ENCODE data around the gene TBXAS1.

The TBXAS1 gene

DNA sequence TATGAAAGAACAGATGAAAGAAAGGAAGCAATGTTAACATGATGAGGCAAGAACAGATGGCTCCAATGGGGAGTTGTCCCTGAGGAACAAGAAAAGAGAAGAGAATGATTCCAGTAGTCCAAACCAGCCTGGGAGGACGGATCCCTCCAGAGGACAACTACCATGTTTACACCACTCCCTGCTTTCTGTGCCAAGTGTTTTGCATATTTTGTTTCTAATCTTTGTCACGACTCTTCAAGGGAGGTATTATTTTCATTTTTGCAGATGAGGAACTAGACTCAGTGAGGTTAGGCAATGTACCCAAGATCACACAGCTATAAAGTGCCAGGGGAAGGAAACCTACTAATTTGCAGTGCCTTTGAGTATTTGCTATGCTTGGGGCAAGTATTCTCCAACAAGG lies 117.5 kb downstream of the TBXAS1 start:
- DNase-seq: no peak

DNA sequence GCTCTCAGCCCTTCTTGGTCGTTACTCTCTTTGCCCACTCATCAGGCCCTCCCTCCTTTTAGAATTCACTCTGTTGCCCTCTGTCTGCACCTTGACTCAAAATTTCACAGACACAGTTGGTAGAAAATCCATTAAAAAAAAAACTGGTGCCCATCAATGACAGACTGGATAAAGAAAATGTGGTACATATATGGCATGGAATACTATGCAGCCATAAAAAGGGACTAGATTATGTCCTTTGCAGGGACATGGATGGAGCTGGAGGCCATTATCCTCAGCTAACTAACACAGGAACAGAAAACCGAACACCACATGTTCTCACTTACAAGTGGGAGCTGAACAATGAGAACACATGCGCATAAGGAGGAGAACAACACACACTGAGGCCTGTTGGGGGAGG lies 118.0 kb downstream of the TBXAS1 start:
- no peak for DNase-seq

DNA sequence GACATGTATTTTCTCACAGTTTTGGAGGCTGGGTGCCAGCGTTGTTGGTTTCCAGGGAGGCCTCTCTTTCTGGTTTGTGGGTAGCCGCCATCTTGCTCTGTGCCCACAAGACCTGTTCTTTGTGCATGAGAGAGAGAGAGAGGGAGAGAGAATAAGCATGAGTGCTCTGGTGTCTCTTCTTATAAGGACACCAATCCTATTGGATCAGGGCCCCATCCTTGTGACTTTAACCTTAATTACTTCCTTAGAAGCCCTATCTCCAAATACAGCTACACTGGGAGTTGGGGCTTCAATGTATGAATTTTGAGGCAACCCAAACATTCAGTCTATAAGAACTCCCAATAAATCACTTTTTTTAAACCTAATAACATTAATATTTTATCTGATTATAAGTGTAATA lies 119.1 kb downstream of the TBXAS1 start:
- DNase-seq: no peak

DNA sequence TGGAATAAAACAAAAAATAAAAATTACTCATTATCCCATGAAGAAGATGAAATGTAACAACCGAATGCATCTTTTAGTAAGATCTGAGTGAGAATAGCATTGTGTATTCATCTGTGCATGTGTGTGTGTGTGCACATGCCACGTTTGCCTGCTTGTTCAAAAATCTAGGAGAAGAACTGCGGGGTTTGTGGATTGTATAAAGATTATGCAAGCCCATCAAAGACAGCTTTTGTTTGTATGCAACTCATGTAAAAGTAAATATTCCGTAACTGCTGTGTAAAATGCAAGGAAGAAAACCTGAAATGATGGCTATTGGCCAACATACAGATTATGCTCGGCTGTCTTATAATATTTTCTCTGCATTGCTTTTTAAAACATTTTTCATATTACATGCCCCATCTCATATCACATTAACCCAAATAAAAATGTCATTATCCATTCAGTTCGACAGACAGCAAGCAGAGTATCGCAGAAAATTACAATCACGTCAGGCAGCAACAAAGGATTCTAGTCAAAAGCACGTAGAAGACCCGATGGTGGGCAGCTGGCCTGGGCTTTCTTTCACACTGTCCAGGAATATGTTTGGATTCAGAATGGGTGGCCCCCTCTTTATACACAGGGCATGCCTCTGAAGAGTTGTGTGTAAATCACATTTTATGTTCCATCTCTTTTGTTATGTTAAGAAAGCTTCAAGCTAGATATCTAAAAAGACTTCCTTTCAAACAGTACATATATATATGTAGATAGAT lies 119.7 kb downstream of the TBXAS1 start:
- DNase-seq: no peak

DNA sequence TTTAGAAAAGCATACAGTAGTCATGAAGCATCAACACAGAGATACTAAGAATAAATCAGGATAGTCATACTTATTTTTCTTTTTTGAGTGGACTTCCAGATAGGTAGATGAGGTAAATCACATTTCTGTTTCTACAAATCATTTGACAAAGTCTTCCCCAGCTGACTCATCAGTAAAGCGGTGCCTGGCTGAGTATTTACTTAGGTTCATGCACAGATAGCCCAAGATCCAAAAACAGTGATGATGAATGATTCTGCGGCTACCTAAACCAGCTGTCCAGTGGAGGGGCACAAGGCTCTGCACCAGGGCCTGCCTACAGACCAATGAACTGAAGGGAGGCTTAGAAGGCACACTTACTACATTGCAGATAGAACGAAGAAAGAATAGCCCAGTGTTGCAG lies 120.6 kb downstream of the TBXAS1 start:
- no peak for DNase-seq

DNA sequence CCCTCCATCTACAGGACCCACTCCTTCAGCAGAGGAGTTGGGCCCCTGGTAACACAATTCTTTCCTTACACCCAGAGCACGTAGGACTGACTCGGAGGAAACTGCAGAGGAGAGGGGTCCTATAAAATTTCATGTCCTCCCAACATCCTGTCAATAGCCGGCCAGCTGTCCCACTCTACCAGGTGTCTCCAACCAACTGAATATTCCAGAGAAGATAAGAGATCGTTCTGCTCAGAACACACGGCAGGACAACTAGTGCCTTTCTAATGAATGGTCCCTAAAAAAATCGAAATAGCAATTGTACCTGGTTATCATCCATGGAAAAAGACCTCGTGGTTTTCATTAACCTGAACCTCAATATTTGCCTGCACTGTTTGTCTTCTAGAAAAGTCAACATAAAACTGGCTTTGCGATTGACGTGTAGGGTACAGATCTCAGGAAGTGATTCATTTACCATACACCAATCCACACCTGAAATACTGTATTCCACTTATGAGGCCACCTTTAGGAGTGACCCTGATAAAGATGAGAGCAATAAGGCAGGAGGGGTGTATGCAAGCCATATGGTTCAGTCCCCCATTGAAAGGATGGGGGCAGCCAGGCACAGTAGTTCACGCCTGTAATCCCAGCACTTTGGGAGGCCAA lies 121.9 kb downstream of the TBXAS1 start:
- no peak for DNase-seq

DNA sequence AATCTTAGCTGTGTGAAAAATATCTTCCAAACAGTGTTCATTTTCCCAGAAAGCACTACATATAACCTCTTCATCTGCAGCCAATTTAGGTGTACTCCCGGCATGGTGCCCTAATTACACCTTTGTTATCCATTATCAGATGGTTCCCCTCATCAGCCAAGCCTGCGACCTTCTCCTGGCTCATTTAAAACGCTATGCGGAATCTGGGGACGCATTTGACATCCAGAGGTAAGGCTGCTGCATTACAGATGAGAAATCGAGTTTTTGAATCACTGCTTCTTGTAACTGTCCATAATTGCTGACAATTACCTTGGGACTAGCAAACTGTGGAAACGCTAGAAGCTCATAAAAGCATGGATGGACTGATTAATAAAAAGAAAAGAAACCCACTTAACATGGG lies 124.2 kb downstream of the TBXAS1 start:
- DNase-seq: no peak

DNA sequence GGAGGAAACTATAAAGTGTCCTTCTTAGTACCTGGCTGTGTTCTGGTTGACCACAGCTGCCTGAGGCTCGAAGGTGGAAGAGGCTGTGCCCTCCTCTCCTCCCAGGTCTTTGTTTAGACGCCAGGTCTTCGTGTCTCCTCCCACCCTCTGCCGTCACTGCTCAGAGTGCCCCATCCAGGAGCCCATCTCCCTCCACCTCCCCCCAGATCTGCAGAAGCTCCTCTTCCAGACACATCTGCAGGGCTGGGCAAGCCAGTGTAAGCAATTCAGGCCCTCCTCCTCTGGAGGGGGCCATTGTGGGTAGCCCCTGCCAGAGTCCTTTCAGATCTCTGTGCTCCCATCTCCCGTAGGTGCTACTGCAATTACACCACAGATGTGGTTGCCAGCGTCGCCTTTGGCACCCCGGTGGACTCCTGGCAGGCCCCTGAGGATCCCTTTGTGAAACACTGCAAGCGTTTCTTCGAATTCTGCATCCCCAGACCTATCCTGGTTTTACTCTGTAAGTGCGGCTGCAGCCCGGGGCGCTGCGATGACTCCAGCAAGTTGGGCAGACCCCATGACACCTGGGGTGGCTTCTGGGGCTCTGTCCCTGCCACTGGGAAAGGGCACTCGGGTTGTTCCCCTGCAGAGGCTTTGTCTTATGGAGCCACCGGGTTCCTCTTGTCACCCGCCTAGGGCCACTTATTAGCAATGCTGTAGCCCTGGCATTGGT lies 126.2 kb downstream of the TBXAS1 start:
- no peak for DNase-seq

DNA sequence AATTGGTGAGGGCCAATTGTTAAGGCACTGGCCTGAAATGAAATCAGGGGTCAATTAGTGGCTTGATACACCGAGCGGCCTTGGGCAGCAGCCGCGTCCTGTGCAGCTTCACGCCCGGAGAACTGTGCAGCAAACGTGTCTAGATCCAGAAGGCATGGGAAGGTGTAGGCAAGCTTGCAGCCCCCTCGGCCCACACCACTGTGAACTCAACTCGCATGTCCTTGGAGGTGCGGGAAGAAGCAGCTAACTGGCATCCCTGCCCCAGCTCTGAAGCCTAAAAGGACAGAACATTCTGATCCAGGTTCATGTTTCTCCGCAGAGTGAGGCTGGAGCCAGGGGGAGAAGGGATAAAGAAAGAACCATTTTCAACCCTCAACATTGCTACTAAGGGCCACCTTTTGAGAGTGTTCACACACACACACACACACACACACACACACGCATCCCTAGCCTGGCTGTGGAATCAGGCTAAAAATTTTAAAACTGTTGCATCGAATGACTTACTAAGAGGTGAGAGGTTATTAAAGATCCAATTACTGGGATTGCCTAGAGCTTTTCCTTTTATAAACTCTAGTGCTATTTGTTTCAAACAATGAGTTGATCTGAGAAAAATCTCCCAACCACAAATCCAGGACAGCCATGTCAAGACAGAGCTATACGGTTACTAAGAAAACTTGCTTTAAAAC lies 129.7 kb downstream of the TBXAS1 start:
- DNase-seq: no peak

DNA sequence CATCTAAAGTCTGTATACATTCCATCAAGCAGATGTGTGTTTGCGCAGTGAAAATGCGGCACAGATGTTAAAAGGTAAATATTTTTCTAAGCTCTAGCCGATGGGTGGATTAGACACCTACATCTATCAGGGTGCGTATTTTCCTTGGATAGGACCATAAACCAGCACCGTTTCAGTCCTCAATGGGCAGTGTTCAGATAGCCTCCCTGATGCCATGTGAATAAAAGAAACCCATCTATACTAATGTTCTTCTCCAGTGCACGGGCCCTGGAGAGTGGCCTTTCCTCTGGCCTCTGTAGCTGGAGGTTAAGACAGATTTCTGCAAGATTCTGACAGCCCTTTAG lies 130.2 kb downstream of the TBXAS1 start:
- DNase-seq: no peak

DNA sequence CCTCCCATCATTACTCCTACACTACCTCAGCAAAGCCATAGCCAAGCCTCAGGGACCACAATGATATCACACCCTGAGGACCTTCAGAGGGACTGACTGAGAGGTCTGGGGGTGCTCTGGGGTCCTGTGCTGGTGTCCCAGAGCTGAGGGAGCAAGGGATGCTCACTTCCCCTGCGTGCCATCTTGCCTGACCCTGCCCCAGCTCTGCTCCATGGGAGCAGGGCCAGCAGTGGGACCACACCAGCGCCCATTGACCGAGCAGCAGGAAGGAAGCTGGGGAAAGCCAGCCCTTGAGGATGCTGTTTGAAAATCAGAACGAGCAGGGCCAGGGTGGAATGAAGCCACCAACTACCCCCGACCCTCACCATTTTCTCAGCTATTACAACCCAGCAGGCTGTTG lies 130.7 kb downstream of the TBXAS1 start:
- DNase-seq: no peak

DNA sequence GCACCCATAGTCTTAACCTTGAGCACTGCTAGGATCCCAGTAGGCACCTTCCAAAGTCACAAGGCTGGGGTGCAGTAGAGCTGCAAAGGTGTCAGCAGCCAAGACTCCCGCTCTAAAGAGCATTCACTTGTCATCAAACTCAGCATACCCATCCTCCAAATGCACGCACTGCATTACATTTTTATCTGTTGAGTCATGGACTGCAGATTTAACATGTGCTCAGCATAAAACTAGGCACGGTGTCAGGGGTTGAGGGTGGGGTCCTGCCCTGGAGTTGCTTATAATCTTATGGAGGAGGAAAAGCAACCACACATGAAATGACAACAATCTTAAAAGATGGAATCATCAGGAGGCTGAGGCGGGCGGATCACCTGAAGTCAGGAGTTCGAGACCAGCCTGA lies 131.1 kb downstream of the TBXAS1 start:
- no peak for DNase-seq

DNA sequence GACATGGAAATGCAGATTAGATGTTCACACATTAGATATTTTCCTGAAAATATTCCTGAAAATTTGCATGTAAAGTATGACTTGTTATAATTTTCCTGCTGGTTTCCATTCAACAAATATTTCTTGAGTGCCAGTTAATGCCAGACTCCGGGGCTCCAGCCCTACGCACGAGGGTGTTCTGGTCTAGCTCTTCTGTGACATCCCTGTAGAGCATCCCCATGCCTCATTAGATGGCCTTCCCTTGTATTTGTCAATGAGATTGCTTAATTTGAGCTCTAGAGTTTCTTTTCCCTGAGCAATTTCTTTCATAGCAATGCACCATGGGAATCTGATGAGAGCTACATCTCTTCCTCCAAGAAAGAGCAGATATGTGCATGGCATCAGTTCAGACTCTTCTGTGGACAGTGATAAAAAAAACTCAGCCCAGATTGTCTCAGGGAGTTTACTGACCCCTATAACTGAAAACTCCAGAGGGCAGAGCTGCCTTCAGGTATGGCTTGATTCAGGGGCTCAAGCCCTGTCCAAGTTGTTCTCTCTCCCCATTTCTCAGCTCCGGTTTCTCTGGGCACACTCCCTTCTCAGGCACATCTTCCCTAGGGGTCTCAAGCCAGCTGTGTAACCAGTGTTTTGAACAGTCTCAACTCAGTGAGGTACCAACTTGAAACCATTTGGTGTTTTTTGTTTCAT lies 137.0 kb downstream of the TBXAS1 start:
- no peak for DNase-seq

DNA sequence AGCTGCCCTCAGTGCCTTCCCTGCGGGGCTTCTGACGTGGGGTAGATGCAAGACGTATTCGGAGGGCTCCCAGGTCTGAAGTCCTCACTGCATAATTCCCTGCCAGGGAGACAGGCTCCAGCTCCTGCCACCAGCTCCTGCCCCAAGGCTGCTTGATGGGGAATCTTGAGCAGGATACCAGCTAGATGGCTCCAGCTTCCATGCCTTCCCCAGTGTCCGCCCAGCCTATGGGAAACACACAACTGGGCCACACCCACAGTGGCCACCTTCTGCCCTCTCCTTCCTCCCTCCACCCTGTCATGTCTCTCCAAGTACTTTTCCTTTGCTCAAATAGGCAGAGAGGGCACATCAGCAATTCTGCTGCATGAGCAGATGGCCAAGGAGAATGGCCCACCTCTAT lies 137.9 kb downstream of the TBXAS1 start:
- no peak for DNase-seq

DNA sequence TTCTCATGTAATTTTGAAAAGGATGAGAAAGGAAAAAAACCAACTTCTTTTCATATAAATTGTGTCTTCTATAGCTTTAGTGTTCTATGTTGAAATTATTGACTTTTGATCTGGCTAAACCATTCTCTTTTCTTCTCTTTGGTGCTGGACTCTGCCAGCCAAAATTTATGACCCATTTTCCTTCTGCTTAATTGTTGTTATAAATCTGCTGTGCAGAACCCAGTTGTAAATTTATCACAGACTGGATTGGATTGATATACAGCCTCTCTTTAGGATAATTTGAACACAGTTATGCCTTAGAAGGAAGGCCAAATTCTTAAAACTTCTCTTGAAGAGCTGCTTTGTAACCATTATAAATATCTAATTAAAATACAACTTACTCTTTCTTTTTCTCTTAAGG lies 139.9 kb downstream of the TBXAS1 start:
- no peak for DNase-seq

DNA sequence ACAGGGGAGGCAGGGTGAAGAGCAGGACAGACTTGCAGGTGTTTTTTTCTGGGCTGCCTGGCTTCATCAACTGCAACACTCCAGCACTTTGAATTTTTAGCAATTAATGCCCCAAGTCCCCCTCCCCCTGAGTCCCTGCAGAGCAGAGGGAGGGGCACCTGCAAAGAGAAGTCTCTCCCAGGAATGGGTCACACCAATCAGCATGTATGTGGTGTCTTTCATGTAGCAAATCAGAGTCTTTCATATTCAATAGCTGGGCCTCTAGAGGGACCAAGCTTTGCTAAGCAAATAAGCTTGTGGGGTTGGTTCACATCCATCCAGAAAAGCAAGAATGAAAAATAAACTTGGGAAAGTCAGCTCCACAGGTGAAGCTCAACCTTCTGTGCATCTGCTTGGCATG lies 143.0 kb downstream of the TBXAS1 start:
- DNase-seq: no peak

DNA sequence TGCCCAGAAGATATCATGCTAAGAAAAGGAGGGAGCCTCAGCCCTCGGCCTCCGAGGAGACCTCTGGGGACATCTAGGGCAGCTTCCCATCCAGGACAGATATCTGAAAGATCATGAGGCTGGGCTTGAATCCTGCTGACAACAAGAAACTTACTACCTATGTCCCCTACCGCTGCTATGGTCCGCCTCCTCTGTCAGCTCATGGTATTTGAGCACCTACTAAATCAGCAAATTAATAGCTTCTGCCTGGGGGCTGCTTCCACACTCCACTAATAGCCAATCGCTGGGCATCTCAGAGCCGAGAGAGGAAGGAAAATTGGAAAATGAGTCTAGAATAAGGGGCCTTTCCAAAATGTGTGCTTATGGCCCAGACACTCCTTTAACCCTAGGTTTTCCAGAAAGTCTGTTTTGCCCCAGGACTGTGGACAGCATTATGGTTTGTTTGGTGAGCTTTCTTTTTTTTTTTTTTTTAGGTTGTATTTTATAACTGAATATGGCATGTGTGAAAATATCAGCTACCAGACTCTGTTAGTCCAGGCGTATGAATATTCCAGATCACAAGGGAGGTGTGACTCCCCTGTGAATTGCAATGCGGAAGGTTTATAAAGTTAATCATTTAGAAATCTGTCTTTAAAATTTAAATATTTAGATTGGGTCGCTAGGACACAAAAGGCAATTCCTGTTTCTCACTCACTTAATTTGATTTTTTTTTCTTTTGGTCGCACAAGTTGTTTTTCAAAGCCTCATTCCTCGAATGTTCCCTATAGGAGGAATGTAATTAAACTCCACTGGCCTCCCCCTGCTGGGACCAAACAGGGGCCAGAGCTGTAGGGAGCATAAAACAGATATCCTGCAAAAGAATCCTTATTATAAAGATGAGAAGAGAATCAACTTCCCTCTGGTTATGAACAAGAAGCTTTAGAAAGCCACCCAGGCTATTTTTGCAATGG lies 144.3 kb downstream of the TBXAS1 start:
- no peak for DNase-seq

DNA sequence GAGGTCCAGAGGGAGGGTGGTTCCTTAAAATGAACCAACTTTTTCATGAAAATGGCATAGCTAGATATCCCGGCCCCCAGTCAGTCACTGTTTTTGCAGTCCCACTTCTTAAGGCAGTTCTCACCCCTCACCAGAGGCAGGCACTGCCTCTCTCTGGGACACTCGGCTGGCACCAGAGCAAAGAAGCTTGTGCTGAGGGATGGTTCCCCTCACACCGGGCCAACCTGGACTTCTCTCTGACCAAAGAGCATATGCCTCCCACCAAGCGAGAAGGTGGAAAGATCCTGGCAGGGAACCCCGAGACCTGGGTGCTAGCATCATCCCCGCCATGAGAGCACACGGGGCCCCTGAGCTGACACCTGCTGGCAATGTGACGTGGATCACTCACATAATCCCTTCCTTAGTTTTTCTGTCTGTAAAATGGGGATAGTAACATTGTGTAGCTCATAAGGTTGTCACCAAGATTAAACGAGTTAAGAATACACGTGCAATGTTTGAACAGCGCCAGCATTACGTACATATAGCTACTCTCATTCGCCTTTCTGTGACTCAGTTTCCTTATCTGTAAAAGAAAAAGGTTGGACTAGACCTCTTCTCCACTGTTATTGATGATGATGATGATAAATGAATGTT lies 145.2 kb downstream of the TBXAS1 start:
- no peak for DNase-seq

DNA sequence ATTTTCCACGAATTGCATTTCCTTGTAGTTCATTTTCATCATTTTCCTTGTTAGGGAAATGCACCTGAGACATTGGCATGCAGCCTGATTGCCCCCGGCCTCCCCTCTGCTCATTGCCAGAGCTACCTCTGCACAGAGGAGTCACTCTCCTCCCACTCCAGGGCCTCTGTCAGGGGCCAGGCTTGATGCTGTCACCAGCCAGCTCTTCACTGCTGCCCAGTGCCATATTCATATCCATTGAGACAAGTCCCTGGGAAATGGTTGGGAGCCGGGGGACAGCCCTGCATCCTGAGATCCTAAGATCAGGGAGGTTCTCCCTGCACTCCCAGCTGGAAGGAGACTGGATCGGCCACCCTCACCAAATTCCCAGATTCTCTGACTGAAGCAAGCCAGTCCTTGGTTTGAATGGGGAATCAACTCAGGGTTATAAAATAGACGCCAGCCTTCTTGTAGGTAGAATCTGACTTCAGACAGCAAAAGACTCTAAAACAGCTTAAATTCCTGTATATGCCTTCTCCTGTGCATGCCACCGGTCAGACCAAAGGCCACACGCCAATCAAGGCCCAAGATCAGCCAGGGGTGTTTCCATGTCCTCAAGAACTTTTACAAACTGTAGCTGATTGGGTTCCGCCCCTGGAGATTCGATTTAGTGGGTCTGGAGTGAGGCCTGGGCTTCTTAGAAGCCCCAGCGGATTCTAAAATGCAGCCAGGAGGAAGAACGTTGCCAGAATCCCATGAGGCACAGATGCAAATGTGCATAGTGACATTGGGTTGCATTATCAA lies 147.2 kb downstream of the TBXAS1 start:
- DNase-seq: no peak
